Measurements from ENCODE around the gene CLIC5. TPM values are rescaled to one million over a fixed set of nuclear protein-coding genes. Genes with fewer than 3 reads are reported as not detected.

The CLIC5 gene
- polyA plus RNA-seq, 1 donor from 2014 or later = 0.22 TPM

- no peaks in the 10 kb centered on the region for H3K79me2 ChIP-seq (replicated peaks; ENCODE audit: insufficient read depth, low read length)
These were observed 112.7 kb downstream of the CLIC5 start for GRCh38 chr6:45902984-45903383.

More at GRCh38 chr6:45902984-45903383, 112.7 kb downstream of the CLIC5 start:
- H3K27me3 ChIP-seq (ENCODE audit: insufficient read depth, low read depth, low read length) = no peaks in the 10 kb centered on the region
- no peak overlapping the region for H3K4me3 ChIP-seq (ENCODE audit: low read length)
- TF ChIP-seq CTCF (IDR thresholded peaks at IDR 0.05; ENCODE audit: poor library complexity, severe bottlenecking) (no peak), REST (IDR thresholded peaks at IDR 0.05; ENCODE audit: borderline replicate concordance) (no peak), MXI1 (conservative IDR thresholded peaks at IDR 0.05; ENCODE audit: poor library complexity, severe bottlenecking) (no peak), TAF1 (IDR thresholded peaks at IDR 0.05; ENCODE audit: low read depth) (no peak), SMC3 (conservative IDR thresholded peaks at IDR 0.05; ENCODE audit: poor library complexity) (no peak), RAD21 (conservative IDR thresholded peaks at IDR 0.05) (no peak), EZH2 (IDR thresholded peaks at IDR 0.05; ENCODE audit: borderline replicate concordance, insufficient read depth, low read length, poor library complexity, severe bottlenecking) (no peak), POLR2AphosphoS5 (IDR thresholded peaks at IDR 0.05) (no peak), EP300 (conservative IDR thresholded peaks at IDR 0.05; ENCODE audit: poor library complexity, severe bottlenecking) (no peak)
- no peak overlapping the region for H3K27ac ChIP-seq (ENCODE audit: low read length)
- no peaks in the 10 kb centered on the region for H3K9me3 ChIP-seq (ENCODE audit: low read length)
- no peaks in the 10 kb centered on the region for H3K9me2 ChIP-seq (ENCODE audit: insufficient read depth, low read length)
- no peaks in the 10 kb centered on the region for H3K36me3 ChIP-seq (ENCODE audit: insufficient read depth, low read length)
- H3F3A ChIP-seq (ENCODE audit: insufficient read depth, low read length, poor library complexity, severe bottlenecking) = no peaks in the 10 kb centered on the region
- no peak overlapping the region for H3K4me2 ChIP-seq (ENCODE audit: low read length)
- no peaks in the 10 kb centered on the region for H4K20me1 ChIP-seq (ENCODE audit: insufficient read depth)
- no peak overlapping the region for H3K9ac ChIP-seq (ENCODE audit: low read length)
- H2AFZ ChIP-seq (ENCODE audit: low read depth, low read length) = no peak overlapping the region
